ENCODE results near the gene DAPK1.

Gene DAPK1

GRCh38 chr9:87592554-87593358, 95.1 kb downstream of the DAPK1 start:
- DNase-seq (ENCODE audit: low read depth, low spot score) = peak; percentile 81

- DNase-seq (ENCODE audit: low read depth, low spot score) = no peak
Observed at GRCh38 chr9:87593359-87593980, 95.8 kb downstream of the DAPK1 start.

- DNase-seq (ENCODE audit: low read depth, low spot score) = no peak
Observed at GRCh38 chr9:87594194-87594593, 96.5 kb downstream of the DAPK1 start.

GRCh38 chr9:87594662-87595061, 97.0 kb downstream of the DAPK1 start:
- DNase-seq (ENCODE audit: low read depth, low spot score) = no peak

GRCh38 chr9:87595610-87596009, 97.9 kb downstream of the DAPK1 start:
- DNase-seq (ENCODE audit: low read depth, low spot score) = no peak

- peak; percentile 43 for DNase-seq (ENCODE audit: low read depth, low spot score)
Observed at GRCh38 chr9:87596862-87597261, 99.2 kb downstream of the DAPK1 start.

GRCh38 chr9:87597710-87598443, 100.2 kb downstream of the DAPK1 start:
- no peak for DNase-seq (ENCODE audit: low read depth, low spot score)

- peak; percentile 87 for DNase-seq (ENCODE audit: low read depth, low spot score)
Observed at GRCh38 chr9:87599901-87600610, 102.4 kb downstream of the DAPK1 start.

GRCh38 chr9:87601176-87601575, 103.5 kb downstream of the DAPK1 start:
- DNase-seq (ENCODE audit: low read depth, low spot score) = no peak

- no peak for DNase-seq (ENCODE audit: low read depth, low spot score)
Observed at GRCh38 chr9:87601595-87601994, 103.9 kb downstream of the DAPK1 start.

GRCh38 chr9:87602933-87603643, 105.4 kb downstream of the DAPK1 start:
- no peak for DNase-seq (ENCODE audit: low read depth, low spot score)

- DNase-seq (ENCODE audit: low read depth, low spot score) = no peak
Observed at GRCh38 chr9:87603854-87604490, 106.3 kb downstream of the DAPK1 start.

GRCh38 chr9:87604886-87605588, 107.4 kb downstream of the DAPK1 start:
- DNase-seq (ENCODE audit: low read depth, low spot score) = no peak

- no peak for DNase-seq (ENCODE audit: low read depth, low spot score)
Observed at GRCh38 chr9:87605676-87606075, 108.0 kb downstream of the DAPK1 start.

GRCh38 chr9:87606841-87607521, 109.3 kb downstream of the DAPK1 start:
- peak; percentile 77 for DNase-seq (ENCODE audit: low read depth, low spot score)

GRCh38 chr9:87607859-87608258, 110.2 kb downstream of the DAPK1 start:
- DNase-seq (ENCODE audit: low read depth, low spot score) = no peak

- DNase-seq (ENCODE audit: low read depth, low spot score) = no peak
Observed at GRCh38 chr9:87609002-87609401, 111.3 kb downstream of the DAPK1 start.

- DNase-seq (ENCODE audit: low read depth, low spot score) = no peak
Observed at GRCh38 chr9:87609486-87609885, 111.8 kb downstream of the DAPK1 start.
